NCI-H526 treated with DMSO at 0.1 percent for 48 hours (cell line): ENCODE measurements around the gene ARHGAP8.

Source experiments
- DNase-seq: peaks from one replicate; lab custom pipeline; 2025; lab: John Stamatoyannopoulos, UW

ARHGAP8 gene

GRCh38 chr22:44862281-44862680 is 109.9 kb downstream of the ARHGAP8 start:
- DNase-seq: no peak

GRCh38 chr22:44862981-44863860 is 110.8 kb downstream of the ARHGAP8 start:
- DNase-seq: no peak

- DNase-seq: no peak
These were observed 113.0 kb downstream of the ARHGAP8 start for GRCh38 chr22:44865193-44866057.

- DNase-seq: no peak
These were observed 116.8 kb downstream of the ARHGAP8 start for GRCh38 chr22:44869196-44869595.

GRCh38 chr22:44870021-44870420 is 117.6 kb downstream of the ARHGAP8 start:
- no peak for DNase-seq

- no peak for DNase-seq
These were observed 119.4 kb downstream of the ARHGAP8 start for GRCh38 chr22:44871782-44872181.

GRCh38 chr22:44876921-44877320 is 124.5 kb downstream of the ARHGAP8 start:
- DNase-seq: no peak

GRCh38 chr22:44878483-44879300 is 126.3 kb downstream of the ARHGAP8 start:
- DNase-seq: no peak

GRCh38 chr22:44879301-44879680 is 126.9 kb downstream of the ARHGAP8 start:
- no peak for DNase-seq

- no peak for DNase-seq
These were observed 128.4 kb downstream of the ARHGAP8 start for GRCh38 chr22:44880610-44881290.

- no peak for DNase-seq
These were observed 129.2 kb downstream of the ARHGAP8 start for GRCh38 chr22:44881624-44882023.

GRCh38 chr22:44882226-44882905 is 130.0 kb downstream of the ARHGAP8 start:
- DNase-seq: no peak

GRCh38 chr22:44883011-44883421 is 130.6 kb downstream of the ARHGAP8 start:
- DNase-seq: no peak

- no peak for DNase-seq
These were observed 132.2 kb downstream of the ARHGAP8 start for GRCh38 chr22:44884562-44884961.

- no peak for DNase-seq
These were observed 132.8 kb downstream of the ARHGAP8 start for GRCh38 chr22:44884968-44885805.

- no peak for DNase-seq
These were observed 133.5 kb downstream of the ARHGAP8 start for GRCh38 chr22:44885806-44886360.

GRCh38 chr22:44887941-44888366 is 135.6 kb downstream of the ARHGAP8 start:
- no peak for DNase-seq

- no peak for DNase-seq
These were observed 136.3 kb downstream of the ARHGAP8 start for GRCh38 chr22:44888491-44889254.
